HG02970 (cell line): ENCODE data around the gene HNRNPR.
"Not testable (repeated sequence)": the region's sequence is repeated elsewhere in the genome, so short reads cannot be mapped to it uniquely, and the experiment has no call there.

Experiments
- ATAC-seq: cut with Tn5 transposase; IDR thresholded peaks from one replicate; pipeline ENCODE4 v1.9.1; 2021; ENCODE audit warnings: mild to moderate bottlenecking, moderate library complexity, moderate number of reproducible peaks; ENCODE audit not compliant: unreplicated experiment, low FRiP score

The HNRNPR gene

DNA sequence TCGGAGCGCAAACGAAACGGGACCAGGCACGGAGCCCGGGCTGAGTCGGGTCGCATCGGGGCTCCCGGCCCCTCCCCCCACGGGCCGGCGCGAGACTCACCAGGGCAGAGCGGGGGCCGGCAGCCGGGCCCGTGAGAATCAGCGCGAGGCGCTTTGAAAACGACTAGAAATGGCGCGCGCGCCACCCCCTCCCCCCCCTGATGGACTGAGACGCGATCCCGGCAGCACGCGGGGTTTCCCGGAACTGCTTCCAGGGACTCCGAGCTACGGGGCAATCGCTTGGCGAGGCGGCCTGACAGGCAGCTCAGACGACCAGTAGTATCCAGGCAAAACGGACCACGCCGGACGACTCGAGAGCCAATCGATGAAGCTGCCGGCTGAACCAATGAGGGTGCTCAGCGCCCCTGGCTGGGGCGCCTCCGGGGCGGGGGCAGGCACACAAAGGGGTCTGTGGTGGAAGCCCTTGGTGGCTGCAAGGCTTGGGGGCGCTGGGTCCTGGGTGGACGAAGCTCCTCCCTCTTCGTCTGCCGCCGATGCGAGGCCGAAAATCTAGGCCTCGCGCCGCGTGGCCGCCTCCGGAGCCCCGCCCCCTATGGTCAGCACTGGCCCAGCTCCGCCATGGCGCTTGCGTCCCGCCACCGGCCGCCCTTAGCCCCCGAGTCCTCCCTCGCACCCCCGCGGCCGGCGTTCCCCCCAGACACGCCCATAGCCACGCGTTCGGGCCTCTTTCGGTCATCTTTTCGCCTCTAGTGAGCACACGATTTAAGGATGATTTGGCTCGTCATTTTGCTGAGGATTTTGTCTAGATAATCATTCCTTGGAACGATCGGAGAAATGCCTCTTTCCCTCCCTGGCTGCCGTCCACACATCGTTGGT lies at the start of gene HNRNPR:
TSS of gene HNRNPR (minus strand) at position 174 of the 876 bp plus-strand sequence. CDS start 3,276 bp downstream, outside the sequence.
- peak; percentile 95 for ATAC-seq

- ATAC-seq = no peak
Observed at GRCh38 chr1:23393706-23394105, 49.6 kb upstream of the HNRNPR start.

GRCh38 chr1:23392125-23392855 lies 48.2 kb upstream of the HNRNPR start:
- ATAC-seq = no peak

- no peak for ATAC-seq
Observed at GRCh38 chr1:23389837-23390321, 45.8 kb upstream of the HNRNPR start.

- ATAC-seq = no peak
Observed at GRCh38 chr1:23387494-23387893, 43.4 kb upstream of the HNRNPR start.

GRCh38 chr1:23385119-23385621 lies 41.1 kb upstream of the HNRNPR start:
- no peak for ATAC-seq

DNA sequence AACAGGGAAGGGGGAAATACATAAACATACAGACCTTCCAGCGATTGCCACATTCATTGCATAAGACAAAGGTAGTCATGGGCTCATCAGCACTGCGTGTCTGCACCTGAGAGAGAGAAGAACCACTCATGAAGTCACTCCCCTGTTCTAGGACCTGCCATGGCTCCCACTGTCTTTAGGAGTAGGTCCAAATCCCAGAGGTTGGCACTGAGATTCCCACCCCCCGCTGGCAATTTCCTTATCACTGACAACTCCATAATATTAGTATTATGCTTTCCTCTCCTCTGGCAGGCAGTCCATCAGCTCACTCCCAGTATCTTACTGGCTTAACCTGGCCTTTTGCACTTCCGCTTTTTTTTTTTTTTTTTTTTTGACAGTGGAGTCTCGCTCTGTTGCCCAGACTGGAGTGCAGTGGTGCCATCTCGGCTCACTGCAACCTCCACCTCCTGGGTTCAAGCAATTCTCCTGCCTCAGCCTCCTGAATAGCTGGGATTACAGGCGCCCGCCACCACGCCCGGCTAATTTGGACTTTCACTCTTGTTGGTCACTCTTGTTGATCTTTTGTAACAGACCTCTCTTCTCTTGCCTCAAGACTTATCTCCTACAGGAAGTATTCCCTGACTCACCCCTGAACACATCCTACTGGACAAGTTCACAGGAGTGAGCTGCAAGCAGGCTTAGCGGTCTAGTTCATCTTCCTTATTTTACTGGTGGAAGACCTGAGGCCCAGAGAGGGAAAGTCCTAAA lies 40.4 kb upstream of the HNRNPR start:
- ATAC-seq = no peak

DNA sequence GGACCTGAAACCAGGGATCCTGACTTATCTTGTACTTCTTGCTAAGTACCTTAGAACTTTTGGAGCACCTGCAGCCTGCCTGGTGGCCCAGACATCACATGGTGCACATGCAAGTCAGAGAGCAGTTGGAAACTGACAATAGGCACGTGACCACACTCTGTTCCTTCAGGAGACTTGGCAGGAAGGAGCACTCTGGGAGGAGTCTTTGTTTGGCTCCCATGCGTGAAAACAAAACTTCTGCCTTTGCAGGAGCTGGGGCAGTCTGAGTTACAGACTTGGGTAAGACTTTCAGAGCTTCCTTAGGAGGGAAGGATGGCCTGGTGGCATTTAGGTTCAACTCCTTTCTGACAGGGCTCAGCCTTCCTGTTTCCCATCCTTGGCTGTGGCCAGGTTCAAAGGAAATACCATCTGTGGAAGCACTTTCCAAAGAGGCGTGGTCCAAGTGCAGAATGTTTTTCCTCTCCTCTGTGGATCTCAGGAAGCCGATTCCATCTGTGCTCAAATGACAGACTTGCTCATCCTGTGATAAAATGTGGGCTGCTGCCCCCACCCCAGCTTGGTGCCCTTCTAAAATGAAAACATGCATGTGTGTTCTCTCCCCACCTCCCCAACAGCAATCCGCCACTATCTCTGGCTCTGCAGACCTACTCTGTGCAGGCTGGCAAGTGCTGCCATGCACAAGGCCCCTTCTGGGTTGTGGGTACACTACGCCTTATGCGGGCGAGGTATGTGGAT lies 39.7 kb upstream of the HNRNPR start:
- ATAC-seq = no peak

- ATAC-seq = no peak
Observed at GRCh38 chr1:23381233-23381885, 37.3 kb upstream of the HNRNPR start.

- no peak for ATAC-seq
Observed at GRCh38 chr1:23380719-23381118, 36.6 kb upstream of the HNRNPR start.

GRCh38 chr1:23380236-23380635 lies 36.2 kb upstream of the HNRNPR start:
- ATAC-seq = not testable (repeated sequence)

DNA sequence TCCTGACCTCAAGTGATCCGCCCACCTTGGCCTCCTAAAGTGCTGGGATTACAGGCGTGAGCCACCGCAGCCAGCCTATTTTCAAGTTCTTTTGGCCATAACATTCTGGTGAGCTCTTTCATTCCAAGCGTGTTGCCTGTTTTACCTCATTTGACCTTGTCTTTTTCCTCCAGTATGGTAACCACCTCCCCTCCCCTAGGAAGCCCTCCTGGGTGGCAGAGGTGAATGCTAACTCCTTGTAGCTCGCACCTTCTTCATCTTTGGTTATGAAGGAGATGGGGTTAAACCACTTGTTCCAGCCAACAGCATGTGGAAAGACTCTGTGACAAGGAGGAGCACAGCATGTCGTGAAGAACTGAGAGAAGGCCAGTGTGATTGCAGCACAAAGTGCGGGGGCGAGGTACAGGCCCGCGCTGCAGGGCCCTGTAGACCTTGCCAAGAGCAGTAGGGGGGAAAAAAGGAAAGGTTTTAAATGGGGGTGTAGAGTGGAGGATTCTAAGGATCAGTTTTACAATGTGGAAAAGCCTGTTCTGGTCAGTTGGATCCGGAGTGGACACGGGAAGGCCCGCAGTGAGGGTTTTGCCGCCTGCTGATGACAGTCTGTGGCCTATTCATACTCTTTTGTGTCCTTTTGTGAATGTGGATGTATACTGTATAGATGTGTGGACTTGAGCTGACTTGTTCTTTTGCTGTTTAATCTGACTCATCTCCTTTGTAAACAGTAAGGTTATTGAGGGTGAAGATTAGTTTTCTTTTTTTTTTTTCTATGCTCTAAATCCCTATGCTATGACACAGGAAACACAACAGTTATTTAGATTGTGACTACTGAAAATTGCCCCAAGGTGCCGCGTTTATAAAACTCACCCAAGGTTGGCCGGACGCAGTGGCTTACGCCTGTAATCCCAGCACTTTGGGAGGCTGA lies 33.1 kb upstream of the HNRNPR start:
- no peak for ATAC-seq

- ATAC-seq = not testable (repeated sequence)
Observed at GRCh38 chr1:23374079-23374735, 30.1 kb upstream of the HNRNPR start.

DNA sequence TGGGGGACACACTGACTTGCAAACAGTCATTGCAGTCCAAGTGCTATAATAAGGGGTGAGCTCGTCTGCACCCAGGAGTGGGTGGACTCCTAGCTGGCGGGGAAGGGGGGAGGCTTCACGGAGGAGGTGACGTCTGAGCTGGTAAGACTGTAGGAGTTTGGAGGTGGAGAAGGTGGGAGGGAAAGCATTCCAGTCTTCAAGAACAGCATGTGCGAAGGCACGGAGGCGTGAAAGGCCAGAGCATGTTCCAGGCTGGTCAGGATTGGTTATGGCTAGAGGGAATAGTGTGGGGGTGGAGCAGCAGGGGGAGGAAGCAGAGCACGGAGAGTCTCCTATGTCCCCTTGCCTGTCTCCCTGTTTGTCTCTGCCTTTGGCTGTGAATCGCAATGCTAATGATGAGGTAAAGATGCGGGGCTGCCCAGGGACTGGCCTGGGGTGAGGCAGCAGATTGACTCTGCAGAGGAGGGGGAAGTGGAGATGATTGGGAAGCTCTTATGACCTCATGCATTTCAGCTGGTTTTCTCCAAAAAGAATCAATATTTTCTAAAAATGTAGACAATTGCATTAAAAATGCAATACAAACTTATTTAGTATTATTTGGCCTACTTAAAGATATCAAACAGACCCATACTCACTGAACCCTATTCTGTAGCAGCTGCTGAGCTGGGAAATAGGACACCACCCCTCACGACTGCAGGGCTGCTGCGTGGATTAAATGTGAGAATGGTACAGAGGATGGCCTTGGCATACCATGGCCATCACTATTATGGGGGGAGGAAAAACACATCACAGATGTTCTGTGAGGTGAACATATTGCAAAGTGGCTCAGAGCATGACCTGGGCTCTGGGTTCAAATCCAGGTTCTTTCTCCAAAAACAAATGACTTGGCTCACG lies 28.1 kb upstream of the HNRNPR start:
- ATAC-seq = no peak

GRCh38 chr1:23370709-23371584 lies 26.9 kb upstream of the HNRNPR start:
- no peak for ATAC-seq

GRCh38 chr1:23370330-23370708 lies 26.2 kb upstream of the HNRNPR start:
- no peak for ATAC-seq
